ENCODE measurements around the gene COL1A1.

COL1A1 gene

GRCh38 chr17:50208611-50209061 is 7.2 kb upstream of the COL1A1 start:
- DNase-seq, result no peak
- no peak for TF ChIP-seq CTCF (IDR thresholded peaks at IDR 0.05; ENCODE audit: low read length)
- no peak for TF ChIP-seq EZH2phosphoT487 (IDR thresholded peaks at IDR 0.05; ENCODE audit: low read length)
- no peak for TF ChIP-seq EZH2 (optimal IDR thresholded peaks at IDR 0.05; ENCODE audit: low read depth, low read length)
- Histone ChIP-seq H3K4me1 (ENCODE audit: low read length) (peaks cover 11% of the 10 kb centered on the region), H3K9ac (ENCODE audit: low read length) (no peak overlapping the region), H3K9me2 (replicated peaks; ENCODE audit: insufficient read depth, low read length) (no peaks in the 10 kb centered on the region), H4K20me1 (ENCODE audit: insufficient read depth, low read length) (no peaks in the 10 kb centered on the region), H3K27ac (ENCODE audit: low read length) (no peak overlapping the region), H3K27me3 (replicated peaks; ENCODE audit: insufficient read depth, low read length) (peaks cover 63% of the 10 kb centered on the region), H3K4me3 (ENCODE audit: low read length) (no peak overlapping the region), H3F3A (ENCODE audit: insufficient read depth, low read length) (no peaks in the 10 kb centered on the region), H2AFZ (ENCODE audit: low read length) (no peak overlapping the region), H3K79me2 (ENCODE audit: low read length) (no peaks in the 10 kb centered on the region), H3K9me3 (replicated peaks; ENCODE audit: insufficient read depth, low read length) (no peaks in the 10 kb centered on the region), H3K36me3 (replicated peaks; ENCODE audit: insufficient read depth, low read length) (no peaks in the 10 kb centered on the region), H3K4me2 (ENCODE audit: low read depth, low read length) (no peak overlapping the region)

GRCh38 chr17:50207792-50208567 is 6.5 kb upstream of the COL1A1 start:
- Histone ChIP-seq H3K27me3 (replicated peaks; ENCODE audit: insufficient read depth, low read length) (peaks cover 70% of the 10 kb centered on the region), H3K9me3 (replicated peaks; ENCODE audit: insufficient read depth, low read length) (no peaks in the 10 kb centered on the region), H4K20me1 (ENCODE audit: insufficient read depth, low read length) (no peaks in the 10 kb centered on the region), H3F3A (ENCODE audit: insufficient read depth, low read length) (no peaks in the 10 kb centered on the region), H3K36me3 (replicated peaks; ENCODE audit: insufficient read depth, low read length) (no peaks in the 10 kb centered on the region), H3K4me3 (ENCODE audit: low read length) (no peak overlapping the region), H3K79me2 (ENCODE audit: low read length) (no peaks in the 10 kb centered on the region), H3K9me2 (replicated peaks; ENCODE audit: insufficient read depth, low read length) (no peaks in the 10 kb centered on the region), H3K4me1 (ENCODE audit: low read length) (peaks cover 5% of the 10 kb centered on the region; the same call in 1 of the 2 replicates), H3K27ac (ENCODE audit: low read length) (no peak overlapping the region), H2AFZ (ENCODE audit: low read length) (no peak overlapping the region), H3K4me2 (ENCODE audit: low read depth, low read length) (no peak overlapping the region), H3K9ac (ENCODE audit: low read length) (no peak overlapping the region)
- no peak for DNase-seq
- TF ChIP-seq EZH2phosphoT487 (IDR thresholded peaks at IDR 0.05; ENCODE audit: low read length), result no peak

GRCh38 chr17:50207315-50207714 is 5.9 kb upstream of the COL1A1 start:
- no peak for DNase-seq
- H3K4me1 ChIP-seq (ENCODE audit: low read length), result no peaks in the 10 kb centered on the region
- no peaks in the 10 kb centered on the region for H3K9me3 ChIP-seq (replicated peaks; ENCODE audit: insufficient read depth, low read length)
- no peaks in the 10 kb centered on the region for H3K36me3 ChIP-seq (replicated peaks; ENCODE audit: insufficient read depth, low read length)
- TF ChIP-seq EZH2phosphoT487 (IDR thresholded peaks at IDR 0.05; ENCODE audit: low read length) (no peak), EZH2 (optimal IDR thresholded peaks at IDR 0.05; ENCODE audit: low read depth, low read length) (no peak), CTCF (IDR thresholded peaks at IDR 0.05; ENCODE audit: low read length) (no peak)
- H3K9me2 ChIP-seq (replicated peaks; ENCODE audit: insufficient read depth, low read length), result no peaks in the 10 kb centered on the region
- H3K79me2 ChIP-seq (ENCODE audit: low read length), result no peaks in the 10 kb centered on the region
- no peaks in the 10 kb centered on the region for H4K20me1 ChIP-seq (ENCODE audit: insufficient read depth, low read length)
- H3K27me3 ChIP-seq (replicated peaks; ENCODE audit: insufficient read depth, low read length), result peaks cover 77% of the 10 kb centered on the region
- H3F3A ChIP-seq (ENCODE audit: insufficient read depth, low read length), result no peaks in the 10 kb centered on the region
- H3K9ac ChIP-seq (ENCODE audit: low read length), result no peak overlapping the region
- H3K27ac ChIP-seq (ENCODE audit: low read length), result no peak overlapping the region
- H2AFZ ChIP-seq (ENCODE audit: low read length), result no peak overlapping the region
- H3K4me2 ChIP-seq (ENCODE audit: low read depth, low read length), result no peak overlapping the region
- H3K4me3 ChIP-seq (ENCODE audit: low read length), result no peak overlapping the region
